K562 (cell line): Measurements from ENCODE around the gene OR6C3. TPM values are rescaled to one million over a fixed set of nuclear protein-coding genes. Genes with fewer than 3 reads are reported as not detected.

ENCODE experiments used
- ATAC-seq: fragments of 200-7000 bp; cut with Tn5 transposase; 3 replicates; pipeline ENCODE4 v1.9.1; 2020; ENCODE audit warnings: moderate library complexity
- Bru-seq: library from RNA; stranded (reverse); fragments of 400-500 nt; gene quantifications from one replicate; lab custom pipeline; 2021; lab: Mats Ljungman, UMichigan
- BruChase-seq, 2 experiments: library from RNA; stranded (reverse); fragments of 400-500 nt; gene quantifications; one replicate each; lab custom pipeline; 2021; lab: Mats Ljungman, UMichigan
- BruUV-seq: library from RNA; stranded (reverse); fragments of 400-500 nt; replicated peaks from 2 replicates; lab custom pipeline; 2021; lab: Mats Ljungman, UMichigan
- CTCF ChIA-PET: fragments of 300-600 bp; formaldehyde crosslinking; extraction: SDS; loops from one replicate; lab custom pipeline; 2021; ENCODE audit warnings: low intra/inter-chr PET ratio; lab: Yijun Ruan, JAX
- POLR2A ChIA-PET: fragments of 300-600, 350-650 bp; sonication (Branson Sonifier 250); formaldehyde crosslinking; extraction: SDS; loops from one replicate; lab custom pipeline; 2021; ENCODE audit warnings: antibody characterized with exemption, inconsistent platforms; lab: Yijun Ruan, JAX
- DNase-seq, 4 experiments: peaks; one replicate each; pipeline versions ENCODE4 v3.0.0 to v3.0.0-alpha.2; 2011 to 2018; ENCODE audit warnings: low spot score in 3 of 4, mixed read lengths in 3 of 4; ENCODE audit errors: extremely low read depth in 1 of 4
- FAIRE-seq: peaks from 2 replicates; lab custom pipeline; 2011; peaks lifted over from hg19 to GRCh38; lab: Jason Lieb, UNC
- H2AFZ ChIP-seq: 2 replicates; pipeline ENCODE4 v1.6.0; 2011; ENCODE audit warnings: low read depth, low read length, control low read depth, inconsistent platforms
- H3K27ac ChIP-seq: fragments of 200-600 bp; 3 replicates; pipeline ENCODE4 v1.8.0; 2011; ENCODE audit warnings: low read depth, mild to moderate bottlenecking, control low read depth, inconsistent platforms, low read length, moderate library complexity, mixed read lengths; ENCODE audit errors: extremely low read depth
- H3K27me3 ChIP-seq, 2 experiments: fragments of 300-600 bp in 1 of 2; 2 replicates in 1 of 2; 3 replicates in 1 of 2; pipeline versions ENCODE4 v1.6.0 to v1.8.0; 2011; ENCODE audit warnings: inconsistent platforms in 2 of 2, low read length in 2 of 2, mild to moderate bottlenecking in 1 of 2, mixed read lengths in 1 of 2, moderate library complexity in 1 of 2; ENCODE audit not compliant: control insufficient read depth in 2 of 2, insufficient read depth in 2 of 2
- H3K36me3 ChIP-seq: fragments of 300-600 bp; 3 replicates; pipeline ENCODE4 v1.8.0; 2011; ENCODE audit warnings: mild to moderate bottlenecking, low read length, inconsistent platforms; ENCODE audit not compliant: control insufficient read depth, insufficient read depth
- H3K4me1 ChIP-seq, 2 experiments: fragments of 200-600 bp in 1 of 2; replicated peaks in 1 of 2; 2 replicates in 1 of 2; 3 replicates in 1 of 2; pipeline versions ENCODE4 v1.5.1 to v1.8.0; 2011; ENCODE audit warnings: inconsistent platforms in 2 of 2, low read length in 2 of 2, mild to moderate bottlenecking in 1 of 2, mixed read lengths in 1 of 2, moderate library complexity in 1 of 2; ENCODE audit not compliant: control insufficient read depth in 2 of 2, insufficient read depth in 2 of 2
- H3K4me2 ChIP-seq: 2 replicates; pipeline ENCODE4 v1.6.1; 2011; ENCODE audit warnings: low read length, control low read depth, inconsistent platforms, mixed read lengths; ENCODE audit not compliant: insufficient read depth
- H3K4me3 ChIP-seq: fragments of 200-600 bp; sonication (generic), shearing (Covaris generic); 2 replicates; pipeline ENCODE4 v1.5.1; 2016; ENCODE audit warnings: control low read depth, inconsistent platforms
- H3K79me2 ChIP-seq: fragments of 200-600 bp; 3 replicates; pipeline ENCODE4 v1.8.0; 2011; ENCODE audit warnings: low read length, inconsistent platforms; ENCODE audit not compliant: control insufficient read depth, insufficient read depth
- H3K9ac ChIP-seq, 2 experiments: 2 replicates each; pipeline versions ENCODE4 v1.6.0 to v1.6.1; 2011; ENCODE audit warnings: low read depth in 2 of 2, low read length in 2 of 2, control low read depth in 1 of 2, inconsistent platforms in 1 of 2, mild to moderate bottlenecking in 1 of 2, mixed read lengths in 1 of 2; ENCODE audit not compliant: insufficient read depth in 1 of 2
- H3K9me1 ChIP-seq: one replicate; pipeline ENCODE4 v1.6.0; 2011; ENCODE audit warnings: inconsistent platforms, mild to moderate bottlenecking, low read length, moderate library complexity; ENCODE audit not compliant: control insufficient read depth, insufficient read depth
- H3K9me3 ChIP-seq: replicated peaks from 2 replicates; pipeline ENCODE4 v1.5.1; 2011; ENCODE audit warnings: low read depth, low read length, inconsistent platforms; ENCODE audit not compliant: control insufficient read depth, insufficient read depth
- H4K20me1 ChIP-seq: replicated peaks from 2 replicates; pipeline ENCODE4 v1.6.1; 2011; ENCODE audit warnings: low read length, inconsistent platforms, mixed read lengths; ENCODE audit not compliant: control insufficient read depth, insufficient read depth
- GABPA ChIP-seq: fragments of 200-800 bp; sonication (Bioruptor generic); conservative IDR thresholded peaks from 2 replicates; pipeline ENCODE4 v1.6.1; 2016; ENCODE audit warnings: low read depth, missing genetic modification characterization, missing compliant biosample characterization
- GATAD2A ChIP-seq: fragments of 450-650 bp; IDR thresholded peaks from 2 replicates; pipeline ENCODE4 v1.6.1; 2017
- GTF2E2 ChIP-seq: fragments of 200-800 bp; sonication (Bioruptor generic); IDR thresholded peaks from 2 replicates; pipeline ENCODE4 v1.6.1; 2016; ENCODE audit warnings: missing genetic modification characterization, missing compliant biosample characterization
- POLR2G ChIP-seq: fragments of 200-400 bp; formaldehyde crosslinking; IDR thresholded peaks from 2 replicates; pipeline ENCODE4 v1.6.1; 2017; ENCODE audit warnings: low read depth, mild to moderate bottlenecking, antibody characterized with exemption, low read length, moderate library complexity
- PRMT5 ChIP-seq: sonication (generic); formaldehyde crosslinking; IDR thresholded peaks from 2 replicates; pipeline ENCODE4 v1.5.0; 2020; ENCODE audit warnings: missing genetic modification reagents
- RREB1 ChIP-seq: fragments of 250-450 bp; sonication (Bioruptor Pico); IDR thresholded peaks from 2 replicates; pipeline ENCODE4 v1.4.0; 2020
- SMARCB1 ChIP-seq: IDR thresholded peaks from 2 replicates; pipeline ENCODE4 v1.6.1; 2011; ENCODE audit warnings: improper control_type of control experiment, low read depth; ENCODE audit not compliant: insufficient read length
- STAT6 ChIP-seq: sonication (generic); formaldehyde crosslinking; IDR thresholded peaks from 2 replicates; pipeline ENCODE4 v1.8.1; 2023; ENCODE audit warnings: mild to moderate bottlenecking, missing genetic modification reagents
- SUPT5H ChIP-seq: fragments of 450-650 bp; IDR thresholded peaks from 2 replicates; pipeline ENCODE4 v1.6.1; 2016
- XRCC5 ChIP-seq: fragments of 200-400 bp; formaldehyde crosslinking; IDR thresholded peaks from 2 replicates; pipeline ENCODE4 v1.6.1; 2017; ENCODE audit warnings: low read depth, mild to moderate bottlenecking, low read length
- ZNF311 ChIP-seq: fragments of 250-450 bp; sonication (Bioruptor Pico); IDR thresholded peaks from 2 replicates; pipeline ENCODE4 v1.4.0; 2020; ENCODE audit warnings: mild to moderate bottlenecking, moderate library complexity
- WGBS: fragments of 100-300 bp; shearing (Covaris generic); methylation state at CpG from one replicate; pipeline ENCODE4 v1.1.6; 2016; ENCODE audit warnings: low coverage, mixed read lengths; ENCODE audit not compliant: insufficient coverage; ENCODE audit errors: missing lambda C conversion rate; 5-methylcytosine and 5-hydroxymethylcytosine counted together
- in situ Hi-C: fragments of 300-500 bp; cut with MboI; formaldehyde crosslinking; loops from 4 replicates; pipeline ENCODE4 v1.15.0; 2018; ENCODE audit warnings: inconsistent platforms, mixed read lengths
- intact Hi-C: fragments of 100-400 bp; cut with micrococcal nuclease; formaldehyde crosslinking; loops from 2 replicates; pipeline ENCODE4 v1.14.2; 2022
- long read RNA-seq, 3 experiments: library from polyadenylated mRNA in 2 of 3; library from RNA in 1 of 3; unstranded in 2 of 3; stranded (forward) in 1 of 3; transcript quantifications; one replicate each; pipeline ENCODE4 v2.0.0, GENCODE V29; 2019 to 2022
- polyA minus RNA-seq, 3 experiments: library from RNA; depleted of rRNA, polyadenylated mRNA; stranded (reverse); fragments of >200 nt; gene quantifications; 2 replicates each; pipeline ENCODE4 v1.2.3, GENCODE V29; 2011
- polyA plus RNA-seq, 8 experiments: library from polyadenylated mRNA; depleted of rRNA in 4 of 8; stranded (reverse) in 5 of 8; unstranded in 3 of 8; fragments of >200 nt; fragmentation: Nextera tagmentation in 2 of 8; fragmentation: Illumina TruSeq in 1 of 8; extraction: Ambion mirVana in 2 of 8; extraction: Trizol in 1 of 8; gene quantifications; 2 replicates each; pipeline versions ENCODE4 v1.2.1 to v1.2.3, GENCODE V29; 2011 to 2014; ENCODE audit warnings: inconsistent platforms in 1 of 8, missing spikeins in 1 of 8
- total RNA-seq, 7 experiments: library from RNA; depleted of rRNA in 6 of 7; stranded (reverse); fragments of >200 nt in 6 of 7; fragmentation: Illumina TruSeq in 2 of 7; extraction: Trizol in 2 of 7; gene quantifications; 2 replicates each; pipeline versions ENCODE4 v1.2.1 to v1.2.3, GENCODE V29; 2011 to 2021; ENCODE audit warnings: low replicate concordance in 1 of 7

Gene OR6C3
- total RNA-seq (2011; cell fraction: chromatin; rRNA removed; ENCODE audit: low replicate concordance): not detected in 2 replicates
- not detected in 2 replicates for total RNA-seq (2011; cell fraction: nucleolus; rRNA removed)
- not detected in 2 replicates for total RNA-seq (2011; cell fraction: nucleoplasm; rRNA removed)
- not detected in 2 replicates for total RNA-seq (2014; rRNA removed)
- total RNA-seq (2014; rRNA removed; fragmentation: Illumina TruSeq; extraction: Trizol): not detected in 2 replicates
- total RNA-seq (2015; rRNA removed; fragmentation: Illumina TruSeq; extraction: Trizol): not detected in 2 replicates
- total RNA-seq (2021): not detected in 2 replicates
- polyA plus RNA-seq (2011; rRNA removed): not detected in 2 replicates
- polyA plus RNA-seq (2011; cell fraction: cytosol; rRNA removed): not detected in 2 replicates
- not detected in 2 replicates for polyA plus RNA-seq (2011; cell fraction: nucleus; rRNA removed)
- polyA plus RNA-seq (2012): not detected in 2 replicates
- not detected in 2 replicates for polyA plus RNA-seq (2014; fragmentation: Illumina TruSeq; extraction: Trizol)
- polyA plus RNA-seq (2014; fragmentation: Nextera tagmentation; extraction: Ambion mirVana): not detected
- not detected in 2 replicates for polyA plus RNA-seq (2014; rRNA removed)
- polyA minus RNA-seq (2011; rRNA and poly(A)+ RNA removed): not detected in 2 replicates
- polyA minus RNA-seq (2011; cell fraction: cytosol; rRNA and poly(A)+ RNA removed): not detected in 2 replicates
- polyA minus RNA-seq (2011; cell fraction: nucleus; rRNA and poly(A)+ RNA removed): not detected in 2 replicates
- Bru-seq, nascent RNA: not detected
- not detected for BruChase-seq, experiment 1, labeled RNA remaining after a 2-hour chase
- BruChase-seq, experiment 2, labeled RNA remaining after a 6-hour chase: not detected
- long read RNA-seq, experiment 1: 0 reads
- long read RNA-seq, experiment 2: 0 reads
- long read RNA-seq, experiment 3: 0 reads

- Histone ChIP-seq H3K4me2 (no peak within 1 kb of the TSS), H3K9ac (no peak within 1 kb of the TSS), H3K4me3 (no peak within 1 kb of the TSS), H3K27me3 (no peaks in the 10 kb centered on the region), H3K79me2 (no peaks in the 10 kb centered on the region), H3K27ac (no peak within 1 kb of the TSS), H3K36me3 (no peaks in the 10 kb centered on the region), H4K20me1 (no peaks in the 10 kb centered on the region), H3K4me1 (no peaks in the 10 kb centered on the region), H3K9me1 (no peaks in the 10 kb centered on the region), H2AFZ (no peak within 1 kb of the TSS), H3K9me3 (no peaks in the 10 kb centered on the region)
- DNase-seq (no peak), ATAC-seq (no peak), FAIRE-seq (no peak)
- CTCF ChIA-PET: no interaction called here
- in situ Hi-C loops: no loop called here
- 3% methylated on average over 1 of the region's 1 CpG for WGBS
- POLR2A ChIA-PET: no interaction called here
- intact Hi-C loops: no loop called here
- no TSS peak for BruUV-seq
- no peak for TF ChIP-seq GATAD2A
- no peak for TF ChIP-seq GTF2E2
- no peak for TF ChIP-seq ZNF311
- TF ChIP-seq PRMT5 (CRISPR knock-in tag): no peak
- TF ChIP-seq SUPT5H: no peak
- TF ChIP-seq SMARCB1: no peak
- TF ChIP-seq XRCC5: no peak
- no peak for TF ChIP-seq STAT6 (CRISPR knock-in tag)
- no peak for TF ChIP-seq POLR2G
- TF ChIP-seq RREB1 (CRISPR knock-in tag): no peak
- TF ChIP-seq GABPA (tag): no peak
Observed at GRCh38 chr12:55330446-55330845, at the start of gene OR6C3. OR6C3 (plus strand) TSS chr12:55330746; CDS start chr12:55331701, 955 bp downstream.
